HG03045 (cell line): Measurements from ENCODE around the gene BRF1.
A peak's percentile ranks its signal among the peaks of the same experiment; 100 is the strongest.
"Not testable (repeated sequence)": the region's sequence is repeated elsewhere in the genome, so short reads cannot be mapped to it uniquely, and the experiment has no call there.

Experiments used
- ATAC-seq: cut with Tn5 transposase; IDR thresholded peaks from one replicate; pipeline ENCODE4 v1.9.1; 2021; ENCODE audit warnings: mild to moderate bottlenecking, moderate library complexity; ENCODE audit not compliant: unreplicated experiment

The BRF1 gene

GRCh38 chr14:105300542-105301102 lies at the start of gene BRF1:
Gene BRF1 (minus strand): TSS chr14:105301001. CDS start chr14:105300629, 372 bp downstream.
- ATAC-seq = peak; percentile 85

- ATAC-seq = no peak
Observed at GRCh38 chr14:105349992-105350391, 49.2 kb upstream of the BRF1 start.

- ATAC-seq = no peak
Observed at GRCh38 chr14:105348945-105349699, 48.3 kb upstream of the BRF1 start.

- ATAC-seq = no peak
Observed at GRCh38 chr14:105348169-105348944, 47.6 kb upstream of the BRF1 start.

- no peak for ATAC-seq
Observed at GRCh38 chr14:105347587-105347968, 46.8 kb upstream of the BRF1 start.

GRCh38 chr14:105346876-105347586 lies 46.2 kb upstream of the BRF1 start:
- no peak for ATAC-seq

GRCh38 chr14:105346200-105346533 lies 45.4 kb upstream of the BRF1 start:
- no peak for ATAC-seq

- ATAC-seq = no peak
Observed at GRCh38 chr14:105343194-105343593, 42.4 kb upstream of the BRF1 start.

GRCh38 chr14:105340821-105341733 lies 40.3 kb upstream of the BRF1 start:
- no peak for ATAC-seq

GRCh38 chr14:105337966-105338741 lies 37.4 kb upstream of the BRF1 start:
- no peak for ATAC-seq

- ATAC-seq = no peak
Observed at GRCh38 chr14:105337433-105337832, 36.6 kb upstream of the BRF1 start.

GRCh38 chr14:105336477-105337287 lies 35.9 kb upstream of the BRF1 start:
- ATAC-seq = no peak

- no peak for ATAC-seq
Observed at GRCh38 chr14:105335735-105336476, 35.1 kb upstream of the BRF1 start.

- not testable (repeated sequence) for ATAC-seq
Observed at GRCh38 chr14:105335231-105335542, 34.4 kb upstream of the BRF1 start.

- no peak for ATAC-seq
Observed at GRCh38 chr14:105334383-105335230, 33.8 kb upstream of the BRF1 start.

- ATAC-seq = no peak
Observed at GRCh38 chr14:105333613-105334364, 33.0 kb upstream of the BRF1 start.
